GM18499 (cell line): ENCODE data around the gene MCM3AP.

Experiments used
- ATAC-seq: cut with Tn5 transposase; IDR thresholded peaks from one replicate; pipeline ENCODE4 v1.9.1; 2021; ENCODE audit warnings: moderate number of reproducible peaks; ENCODE audit not compliant: insufficient read depth, unreplicated experiment

MCM3AP gene

GRCh38 chr21:46220847-46221246 lies 64.6 kb downstream of the MCM3AP start:
- ATAC-seq: no peak

- ATAC-seq: no peak
Observed at GRCh38 chr21:46220275-46220810, 65.1 kb downstream of the MCM3AP start.

- ATAC-seq: no peak
Observed at GRCh38 chr21:46219591-46220239, 65.7 kb downstream of the MCM3AP start.

GRCh38 chr21:46218906-46219590 lies 66.4 kb downstream of the MCM3AP start:
- no peak for ATAC-seq

- no peak for ATAC-seq
Observed at GRCh38 chr21:46217511-46218196, 67.8 kb downstream of the MCM3AP start.

- ATAC-seq: no peak
Observed at GRCh38 chr21:46216132-46216747, 69.2 kb downstream of the MCM3AP start.

GRCh38 chr21:46215436-46216131 lies 69.8 kb downstream of the MCM3AP start:
- no peak for ATAC-seq

- no peak for ATAC-seq
Observed at GRCh38 chr21:46214478-46215340, 70.7 kb downstream of the MCM3AP start.

- no peak for ATAC-seq
Observed at GRCh38 chr21:46213620-46214286, 71.7 kb downstream of the MCM3AP start.

- no peak for ATAC-seq
Observed at GRCh38 chr21:46212721-46213484, 72.5 kb downstream of the MCM3AP start.

- ATAC-seq: no peak
Observed at GRCh38 chr21:46211786-46212720, 73.4 kb downstream of the MCM3AP start.

GRCh38 chr21:46211376-46211775 lies 74.0 kb downstream of the MCM3AP start:
- no peak for ATAC-seq

- ATAC-seq: no peak
Observed at GRCh38 chr21:46210378-46211136, 74.9 kb downstream of the MCM3AP start.

GRCh38 chr21:46208761-46209721 lies 76.4 kb downstream of the MCM3AP start:
- no peak for ATAC-seq

- no peak for ATAC-seq
Observed at GRCh38 chr21:46207920-46208591, 77.4 kb downstream of the MCM3AP start.
